Smooth muscle cell of the brain vasculature (primary cell): ENCODE results near the gene SPDYE18.
"Not testable (repeated sequence)": the region's sequence is repeated elsewhere in the genome, so short reads cannot be mapped to it uniquely, and the experiment has no call there.

ENCODE experiments used
- DNase-seq: peaks from one replicate; pipeline ENCODE4 v3.0.0-alpha.2; 2012; ENCODE audit warnings: low read depth, low spot score

SPDYE18 gene

GRCh38 chr7:77062557-77062956 lies at the start of gene SPDYE18:
Gene SPDYE18, minus strand, starts transcription at chr7:77062558. Its CDS starts 2,046 bp downstream, at chr7:77060512.
- not testable (repeated sequence) for DNase-seq

GRCh38 chr7:77108362-77108761 lies 46.0 kb upstream of the SPDYE18 start:
- not testable (repeated sequence) for DNase-seq

- not testable (repeated sequence) for DNase-seq
Observed at GRCh38 chr7:77107659-77108058, 45.3 kb upstream of the SPDYE18 start.

GRCh38 chr7:77105904-77106303 lies 43.5 kb upstream of the SPDYE18 start:
- DNase-seq: not testable (repeated sequence)

- DNase-seq: not testable (repeated sequence)
Observed at GRCh38 chr7:77102671-77103070, 40.3 kb upstream of the SPDYE18 start.

- not testable (repeated sequence) for DNase-seq
Observed at GRCh38 chr7:77101187-77101586, 38.8 kb upstream of the SPDYE18 start.

- not testable (repeated sequence) for DNase-seq
Observed at GRCh38 chr7:77100501-77100900, 38.1 kb upstream of the SPDYE18 start.

- not testable (repeated sequence) for DNase-seq
Observed at GRCh38 chr7:77092301-77092700, 29.9 kb upstream of the SPDYE18 start.

- DNase-seq: not testable (repeated sequence)
Observed at GRCh38 chr7:77082192-77082591, 19.8 kb upstream of the SPDYE18 start.

GRCh38 chr7:77080236-77080635 lies 17.9 kb upstream of the SPDYE18 start:
- not testable (repeated sequence) for DNase-seq

- not testable (repeated sequence) for DNase-seq
Observed at GRCh38 chr7:77079624-77080023, 17.3 kb upstream of the SPDYE18 start.

GRCh38 chr7:77079112-77079511 lies 16.8 kb upstream of the SPDYE18 start:
- not testable (repeated sequence) for DNase-seq

GRCh38 chr7:77077060-77077459 lies 14.7 kb upstream of the SPDYE18 start:
- not testable (repeated sequence) for DNase-seq

GRCh38 chr7:77074786-77075396 lies 12.5 kb upstream of the SPDYE18 start:
- not testable (repeated sequence) for DNase-seq

GRCh38 chr7:77071108-77071507 lies 8.8 kb upstream of the SPDYE18 start:
- not testable (repeated sequence) for DNase-seq

GRCh38 chr7:77065869-77066268 lies 3.5 kb upstream of the SPDYE18 start:
- DNase-seq: not testable (repeated sequence)

GRCh38 chr7:77063732-77064131 lies 1.4 kb upstream of the SPDYE18 start:
- DNase-seq: not testable (repeated sequence)

- not testable (repeated sequence) for DNase-seq
Observed at GRCh38 chr7:77032261-77032660, 30.1 kb downstream of the SPDYE18 start, which contains the start of gene SPDYE17. Gene SPDYE17, minus strand, starts transcription at chr7:77032361. Its CDS starts 1,791 bp downstream, at chr7:77030570.

GRCh38 chr7:77026349-77026748 lies 36.0 kb downstream of the SPDYE18 start:
- not testable (repeated sequence) for DNase-seq

- DNase-seq: not testable (repeated sequence)
Observed at GRCh38 chr7:77010074-77010680, 52.2 kb downstream of the SPDYE18 start.

- not testable (repeated sequence) for DNase-seq
Observed at GRCh38 chr7:77008000-77008399, 54.4 kb downstream of the SPDYE18 start.

- not testable (repeated sequence) for DNase-seq
Observed at GRCh38 chr7:77006127-77007110, 55.9 kb downstream of the SPDYE18 start.
